Right lobe of liver (tissue), 4 donors: ENCODE results near the gene ACP6.

Experiments
- CTCF ChIP-seq, 4 donors: fragments of 200-600 bp in 3 of 4; fragments of 450-650 bp in 1 of 4; IDR thresholded peaks; one replicate each; pipeline versions ENCODE4 v1.5.1 to v1.8.0; 2016 to 2022; ENCODE audit warnings: antibody characterized with exemption in 4 of 4, mild to moderate bottlenecking in 2 of 4
- POLR2A ChIP-seq: fragments of 450-650 bp; IDR thresholded peaks from one replicate; pipeline ENCODE4 v1.6.1; 2017; ENCODE audit warnings: antibody characterized with exemption, mild to moderate bottlenecking
- donor health status: DM: no; HTN: no; CAD: no.
- donor health status: DM: no; HTN: no; CAD: no.
- donor health status: DM: no; HTN: yes; CAD: no.

DNA sequence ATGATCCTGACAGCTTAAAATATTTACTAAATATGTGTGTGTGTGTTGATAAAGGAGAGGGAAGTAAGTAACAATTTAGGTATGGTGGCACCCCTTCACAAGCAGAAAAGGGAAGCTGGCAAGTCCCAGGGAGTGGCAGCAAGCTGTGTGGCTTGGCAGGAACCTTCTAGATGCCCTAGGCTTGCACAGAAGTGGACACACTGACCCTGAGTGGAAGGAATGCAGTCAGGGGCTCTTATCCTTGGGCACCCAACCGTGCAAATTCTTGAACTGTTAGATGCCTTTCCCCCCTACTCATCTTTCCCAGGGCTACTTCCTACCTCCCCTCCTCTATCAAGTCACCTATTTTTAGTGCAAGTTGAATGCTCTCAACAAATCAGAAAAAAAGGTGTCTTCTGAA, 18.9 kb downstream of the ACP6 start:
- TF ChIP-seq POLR2A: no peak
- TF ChIP-seq CTCF (IDR thresholded peaks at IDR 0.05): no peak
